NT2/D1 (cell line): Measurements from ENCODE around the gene RNASE13.
A peak's percentile ranks its signal among the peaks of the same experiment; 100 is the strongest.

ENCODE experiments used
- DNase-seq: peaks from one replicate; pipeline ENCODE4 v3.0.0-alpha.2; 2011; ENCODE audit warnings: low read depth, low spot score
- H3K27me3 ChIP-seq: 2 replicates; pipeline ENCODE4 v1.6.0; 2011; ENCODE audit warnings: mild to moderate bottlenecking; ENCODE audit not compliant: insufficient read length, insufficient read depth
- H3K36me3 ChIP-seq: 2 replicates; pipeline ENCODE4 v1.6.1; 2011; ENCODE audit warnings: mild to moderate bottlenecking, low read length, mixed read lengths; ENCODE audit not compliant: insufficient read depth, insufficient read length
- H3K4me1 ChIP-seq: 2 replicates; pipeline ENCODE4 v1.5.1; 2011; ENCODE audit not compliant: insufficient read depth, insufficient read length
- H3K4me3 ChIP-seq: 2 replicates; pipeline ENCODE4 v1.5.1; 2011; ENCODE audit warnings: low read depth; ENCODE audit not compliant: insufficient read length
- H3K9ac ChIP-seq: 2 replicates; pipeline ENCODE4 v1.6.0; 2011; ENCODE audit warnings: low read depth; ENCODE audit not compliant: insufficient read length
- H3K9me3 ChIP-seq: 2 replicates; pipeline ENCODE4 v1.5.1; 2011; ENCODE audit warnings: mild to moderate bottlenecking, low read length; ENCODE audit not compliant: insufficient read depth
- SUZ12 ChIP-seq: IDR thresholded peaks from 2 replicates; pipeline ENCODE4 v1.6.1; 2011; ENCODE audit not compliant: insufficient read length, insufficient read depth; ENCODE audit errors: extremely low read depth
- YY1 ChIP-seq: IDR thresholded peaks from 2 replicates; pipeline ENCODE4 v1.6.1; 2011; ENCODE audit not compliant: insufficient read length, insufficient read depth
- ZNF274 ChIP-seq: IDR thresholded peaks from 2 replicates; pipeline ENCODE4 v1.6.1; 2011; ENCODE audit warnings: mild to moderate bottlenecking, low read depth, low read length

Gene RNASE13

DNA sequence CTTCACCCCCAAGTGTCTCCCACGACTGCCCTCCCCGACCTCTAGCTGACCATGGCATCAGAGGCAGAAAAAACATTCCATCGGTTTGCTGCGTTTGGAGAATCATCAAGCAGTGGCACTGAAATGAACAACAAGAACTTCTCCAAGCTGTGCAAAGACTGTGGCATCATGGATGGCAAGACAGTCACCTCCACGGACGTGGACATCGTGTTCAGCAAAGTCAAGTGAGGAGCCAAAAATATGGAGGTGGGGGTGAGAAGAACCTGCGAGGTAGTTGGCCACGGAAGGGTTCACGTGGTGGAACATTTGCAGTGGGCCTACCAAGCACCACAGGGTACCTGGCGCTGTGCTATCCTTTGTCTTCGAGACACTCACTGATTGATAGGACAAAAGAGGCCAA is 4.1 kb downstream of the RNASE13 start:
- Histone ChIP-seq H3K27me3 (no peaks in the 10 kb centered on the region), H3K36me3 (no peaks in the 10 kb centered on the region), H3K4me3 (no peak overlapping the region), H3K4me1 (peaks cover 3% of the 10 kb centered on the region), H3K9me3 (no peaks in the 10 kb centered on the region), H3K9ac (no peak overlapping the region)
- DNase-seq: no peak
- no peak for TF ChIP-seq SUZ12
- TF ChIP-seq ZNF274: no peak
- TF ChIP-seq YY1: no peak

DNA sequence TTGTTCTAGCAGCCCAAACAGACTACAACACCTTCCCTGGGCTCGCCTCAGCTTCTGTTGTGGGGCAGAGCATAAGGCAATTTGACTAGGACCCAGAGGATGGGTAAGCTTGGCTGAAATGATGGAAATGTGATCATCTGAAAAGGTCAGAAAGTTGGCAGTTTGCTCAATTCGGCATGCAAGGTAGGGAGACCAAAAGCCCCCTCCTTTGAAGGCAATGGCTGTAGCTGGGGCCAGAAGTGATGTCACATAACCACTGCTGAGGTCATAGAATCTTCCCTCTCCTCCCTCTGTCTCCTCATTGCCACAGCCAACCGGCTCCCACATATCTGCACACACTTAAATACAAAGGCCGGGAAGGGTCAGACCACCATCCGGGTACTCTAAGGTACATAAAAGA is 4.7 kb downstream of the RNASE13 start, which contains the start of gene TPPP2:
Gene TPPP2 (plus strand): TSS at position 301 of the 400 bp plus-strand sequence. CDS start 365 bp downstream, outside the sequence.
- no peaks in the 10 kb centered on the region for H3K27me3 ChIP-seq
- peaks cover 3% of the 10 kb centered on the region for H3K4me1 ChIP-seq
- no peak for TF ChIP-seq SUZ12
- TF ChIP-seq YY1: no peak
- TF ChIP-seq ZNF274: no peak
- H3K36me3 ChIP-seq: no peaks in the 10 kb centered on the region
- H3K9ac ChIP-seq: no peak within 1 kb of the TSS
- no peak for DNase-seq
- no peaks in the 10 kb centered on the region for H3K9me3 ChIP-seq
- H3K4me3 ChIP-seq: no peak within 1 kb of the TSS

DNA sequence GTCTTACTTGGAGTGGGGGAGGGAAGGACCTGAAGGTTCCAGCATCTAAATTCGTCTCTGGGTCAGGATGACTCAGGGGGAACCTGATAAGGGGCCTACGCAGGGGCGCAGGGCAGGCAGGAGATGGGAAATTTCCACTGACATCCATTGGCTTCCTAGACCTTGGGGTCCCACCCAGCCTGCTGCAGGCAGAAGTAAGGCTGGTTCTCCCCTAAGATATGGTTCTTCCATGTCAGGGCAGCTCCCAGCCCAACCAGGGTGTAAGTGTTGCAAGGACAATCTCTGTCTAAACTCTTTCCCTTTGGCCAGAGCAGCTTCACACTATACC is 7.7 kb downstream of the RNASE13 start:
- H3K36me3 ChIP-seq: no peaks in the 10 kb centered on the region
- TF ChIP-seq SUZ12 (no peak), YY1 (no peak), ZNF274 (no peak)
- no peaks in the 10 kb centered on the region for H3K9me3 ChIP-seq
- H3K27me3 ChIP-seq: peaks cover 11% of the 10 kb centered on the region
- no peak for DNase-seq
- H3K4me3 ChIP-seq: no peak overlapping the region
- no peak overlapping the region for H3K9ac ChIP-seq
- H3K4me1 ChIP-seq: peaks cover 6% of the 10 kb centered on the region

DNA sequence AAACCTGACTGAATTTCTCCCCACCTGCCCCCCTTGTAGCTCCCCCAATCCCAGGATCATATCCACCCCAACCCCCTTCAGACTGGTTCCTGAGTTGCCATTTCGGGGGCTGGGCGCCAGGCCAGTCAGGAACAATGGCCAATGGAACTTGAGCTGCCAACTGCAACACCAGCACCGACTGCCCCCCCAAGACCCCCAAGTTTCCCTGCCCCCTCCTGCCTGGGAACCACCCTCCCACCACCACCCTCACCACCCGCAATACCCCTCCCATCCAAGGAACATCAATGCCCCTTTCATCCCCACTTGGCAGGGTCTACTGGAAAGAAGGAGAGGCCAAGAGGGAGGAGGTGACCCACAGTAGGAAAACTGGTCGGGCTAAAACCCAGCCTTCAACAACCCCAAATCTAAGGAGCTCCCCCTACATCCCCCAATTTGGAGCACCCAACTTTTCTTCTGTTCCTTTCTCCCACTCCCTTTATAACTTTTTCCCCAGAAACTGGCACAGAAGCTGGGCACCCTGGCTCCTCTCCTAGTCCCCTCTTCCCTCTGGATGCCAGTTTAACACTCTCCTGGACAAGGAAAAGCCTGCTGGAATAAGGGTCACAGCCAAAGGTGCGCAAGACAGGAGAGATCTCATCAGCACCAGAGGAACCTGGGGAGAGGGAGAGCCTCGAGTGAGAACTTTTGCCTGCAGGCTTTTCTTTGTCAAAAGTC is 8.2 kb downstream of the RNASE13 start:
- no peaks in the 10 kb centered on the region for H3K9me3 ChIP-seq
- H3K9ac ChIP-seq: peak overlapping the region; percentile 72
- peaks cover 4% of the 10 kb centered on the region for H3K36me3 ChIP-seq

DNA sequence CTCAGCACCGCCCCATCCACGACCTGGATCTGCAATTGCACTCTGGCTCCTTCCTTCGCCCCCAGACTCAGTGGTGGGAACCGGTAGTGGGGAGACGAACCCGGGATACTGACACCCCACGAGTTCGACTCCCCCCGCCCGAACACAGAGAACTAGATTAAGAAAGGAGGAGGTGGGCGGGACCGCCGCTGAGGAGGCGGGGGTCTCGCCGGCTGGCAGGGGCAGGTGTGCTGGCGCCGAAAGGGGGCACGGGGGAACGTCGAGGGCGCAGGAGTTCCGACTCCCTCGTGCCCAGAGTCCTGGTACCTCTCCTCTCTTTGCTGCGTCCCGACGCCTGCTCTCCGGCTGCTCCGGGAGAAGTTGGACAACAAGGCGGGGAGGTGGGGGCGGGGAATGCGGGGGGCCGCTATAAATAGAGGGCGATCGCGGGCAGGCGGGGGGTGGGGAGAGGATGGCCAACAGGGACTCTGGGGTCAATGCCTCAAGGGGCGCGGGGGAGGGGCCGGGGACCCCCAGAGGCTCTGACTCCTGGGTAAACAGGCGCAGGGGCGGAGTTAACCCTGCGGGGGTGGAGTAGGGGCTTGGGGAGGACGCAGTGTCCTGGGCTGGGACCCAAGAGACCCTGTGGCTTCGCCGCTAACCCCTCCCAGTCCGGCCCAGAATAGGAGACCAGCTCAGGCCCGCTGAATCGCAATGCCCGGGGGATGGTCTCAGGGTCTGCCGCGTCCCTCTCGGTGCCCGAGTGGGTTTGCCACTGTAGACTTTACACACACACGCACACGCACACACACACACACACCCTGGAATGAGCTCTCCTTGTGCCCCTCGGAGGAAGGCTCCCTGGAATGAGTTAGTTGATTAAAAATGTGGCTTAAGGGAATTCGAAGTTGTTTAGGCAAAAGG is 9.0 kb downstream of the RNASE13 start:
- Histone ChIP-seq H3K36me3 (peaks cover 12% of the 10 kb centered on the region), H3K4me3 (peak overlapping the region; percentile 51), H3K9me3 (no peaks in the 10 kb centered on the region), H3K27me3 (peaks cover 11% of the 10 kb centered on the region), H3K4me1 (peaks cover 6% of the 10 kb centered on the region), H3K9ac (peak overlapping the region; percentile 72)
- no peak for DNase-seq
- TF ChIP-seq YY1 (no peak), ZNF274 (no peak), SUZ12 (no peak)

More for the DNA sequence above, 8.2 kb downstream of the RNASE13 start:
- Histone ChIP-seq H3K4me3 (peak overlapping the region; percentile 40), H3K4me1 (peaks cover 6% of the 10 kb centered on the region), H3K27me3 (peaks cover 11% of the 10 kb centered on the region)
- no peak for DNase-seq
- no peak for TF ChIP-seq SUZ12
- TF ChIP-seq ZNF274: no peak
- TF ChIP-seq YY1: no peak

DNA sequence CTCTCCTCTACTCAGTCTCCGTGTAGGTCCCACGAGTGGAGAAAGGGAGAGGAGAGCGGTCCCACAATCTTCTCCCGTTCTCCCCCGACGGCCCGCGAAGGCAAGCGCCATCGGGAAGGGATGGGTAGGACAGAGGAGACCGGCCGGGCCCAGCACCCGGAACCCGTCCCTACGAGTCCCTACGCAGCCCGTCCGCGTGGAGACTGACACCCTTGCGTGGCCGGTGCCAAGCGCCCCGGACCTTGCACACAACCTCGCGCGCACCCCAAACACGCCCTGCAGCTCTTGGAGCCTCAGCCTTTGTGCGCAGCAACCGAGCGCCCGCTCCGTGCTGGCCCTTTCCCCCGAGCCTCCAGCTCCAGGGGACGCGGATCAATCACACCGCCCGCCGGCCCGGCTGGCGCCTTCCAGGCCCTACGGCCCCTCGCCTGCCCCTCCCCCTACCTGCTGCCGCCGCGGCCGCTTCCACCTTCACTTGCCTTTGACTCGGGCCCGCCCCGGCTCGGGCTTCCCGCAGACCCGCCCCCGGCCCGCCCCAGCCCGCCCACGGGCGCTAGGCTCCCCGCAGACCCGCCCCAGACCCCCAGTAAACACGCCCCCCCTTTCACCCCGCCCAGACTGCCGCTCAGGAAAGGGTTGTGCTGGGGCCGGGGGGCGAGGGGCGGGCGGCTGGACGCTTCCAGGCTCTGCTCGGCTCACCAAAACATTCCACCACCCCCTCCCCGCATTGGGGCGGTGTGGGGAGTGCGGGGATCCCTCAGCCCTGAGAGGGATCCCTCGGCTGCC is 9.8 kb downstream of the RNASE13 start, which contains the start of gene NDRG2:
Gene NDRG2 (minus strand): TSS at position 477 of the 786 bp plus-strand sequence. CDS start 1,746 bp downstream, outside the sequence.
- Histone ChIP-seq H3K4me1 (peaks cover 6% of the 10 kb centered on the region), H3K9me3 (no peaks in the 10 kb centered on the region), H3K36me3 (peaks cover 17% of the 10 kb centered on the region), H3K4me3 (peak within 1 kb of the TSS; percentile 80), H3K9ac (peak within 1 kb of the TSS; percentile 87), H3K27me3 (peaks cover 11% of the 10 kb centered on the region)
- peak; percentile 57 for DNase-seq
- TF ChIP-seq YY1: no peak
- no peak for TF ChIP-seq ZNF274
- no peak for TF ChIP-seq SUZ12
